ENCODE data around the gene EDC3.
"Not testable (repeated sequence)": the region's sequence is repeated elsewhere in the genome, so short reads cannot be mapped to it uniquely, and the experiment has no call there.

GRCh38 chr15:74738239-74738638 lies 42.4 kb upstream of the EDC3 start:
- TF ChIP-seq POLR2A (IDR thresholded peaks at IDR 0.05; ENCODE audit: borderline replicate concordance, extremely low read depth, insufficient read depth, insufficient read length); EZH2 (IDR thresholded peaks at IDR 0.05); SRF (IDR thresholded peaks at IDR 0.05; ENCODE audit: low read depth); POLR2AphosphoS5 (IDR thresholded peaks at IDR 0.05; ENCODE audit: low read depth, low read length); SP1 (IDR thresholded peaks at IDR 0.05; ENCODE audit: low read depth); JUND (IDR thresholded peaks at IDR 0.05): not testable (repeated sequence)
- TF ChIP-seq, protein P1, sequence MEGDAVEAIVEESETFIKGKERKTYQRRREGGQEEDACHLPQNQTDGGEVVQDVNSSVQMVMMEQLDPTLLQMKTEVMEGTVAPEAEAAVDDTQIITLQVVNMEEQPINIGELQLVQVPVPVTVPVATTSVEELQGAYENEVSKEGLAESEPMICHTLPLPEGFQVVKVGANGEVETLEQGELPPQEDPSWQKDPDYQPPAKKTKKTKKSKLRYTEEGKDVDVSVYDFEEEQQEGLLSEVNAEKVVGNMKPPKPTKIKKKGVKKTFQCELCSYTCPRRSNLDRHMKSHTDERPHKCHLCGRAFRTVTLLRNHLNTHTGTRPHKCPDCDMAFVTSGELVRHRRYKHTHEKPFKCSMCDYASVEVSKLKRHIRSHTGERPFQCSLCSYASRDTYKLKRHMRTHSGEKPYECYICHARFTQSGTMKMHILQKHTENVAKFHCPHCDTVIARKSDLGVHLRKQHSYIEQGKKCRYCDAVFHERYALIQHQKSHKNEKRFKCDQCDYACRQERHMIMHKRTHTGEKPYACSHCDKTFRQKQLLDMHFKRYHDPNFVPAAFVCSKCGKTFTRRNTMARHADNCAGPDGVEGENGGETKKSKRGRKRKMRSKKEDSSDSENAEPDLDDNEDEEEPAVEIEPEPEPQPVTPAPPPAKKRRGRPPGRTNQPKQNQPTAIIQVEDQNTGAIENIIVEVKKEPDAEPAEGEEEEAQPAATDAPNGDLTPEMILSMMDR (IDR thresholded peaks at IDR 0.05 in 2 of 3, conservative IDR thresholded peaks at IDR 0.05 in 1 of 3; ENCODE audit: borderline replicate concordance in 1 of 3, insufficient read depth in 1 of 3, low read depth in 2 of 3, low read length in 2 of 3): not testable (repeated sequence)
